ENCODE results near the gene ABCA2. TPM values are rescaled to one million over a fixed set of nuclear protein-coding genes. Genes with fewer than 3 reads are reported as not detected.

The ABCA2 gene
- total and polyA plus RNA-seq, 8 donors, result 20.8 to 34.8 (median 29.8) TPM

GRCh38 chr9:137009938-137010732 lies 17.9 kb downstream of the ABCA2 start:
- Histone ChIP-seq H3K27me3 (no peaks in the 10 kb centered on the region), H3K27ac (no peak overlapping the region), H3K36me3 (peaks cover 0 to 61% of the 10 kb centered on the region in 2 donors), H3K9me3 (peaks cover 0 to 3% of the 10 kb centered on the region in 2 donors), H3K4me1 (no peaks in the 10 kb centered on the region), H3K4me3 (no peak overlapping the region)
- DNase-seq (no peak), ATAC-seq (no peak)
- TF ChIP-seq, protein P1, sequence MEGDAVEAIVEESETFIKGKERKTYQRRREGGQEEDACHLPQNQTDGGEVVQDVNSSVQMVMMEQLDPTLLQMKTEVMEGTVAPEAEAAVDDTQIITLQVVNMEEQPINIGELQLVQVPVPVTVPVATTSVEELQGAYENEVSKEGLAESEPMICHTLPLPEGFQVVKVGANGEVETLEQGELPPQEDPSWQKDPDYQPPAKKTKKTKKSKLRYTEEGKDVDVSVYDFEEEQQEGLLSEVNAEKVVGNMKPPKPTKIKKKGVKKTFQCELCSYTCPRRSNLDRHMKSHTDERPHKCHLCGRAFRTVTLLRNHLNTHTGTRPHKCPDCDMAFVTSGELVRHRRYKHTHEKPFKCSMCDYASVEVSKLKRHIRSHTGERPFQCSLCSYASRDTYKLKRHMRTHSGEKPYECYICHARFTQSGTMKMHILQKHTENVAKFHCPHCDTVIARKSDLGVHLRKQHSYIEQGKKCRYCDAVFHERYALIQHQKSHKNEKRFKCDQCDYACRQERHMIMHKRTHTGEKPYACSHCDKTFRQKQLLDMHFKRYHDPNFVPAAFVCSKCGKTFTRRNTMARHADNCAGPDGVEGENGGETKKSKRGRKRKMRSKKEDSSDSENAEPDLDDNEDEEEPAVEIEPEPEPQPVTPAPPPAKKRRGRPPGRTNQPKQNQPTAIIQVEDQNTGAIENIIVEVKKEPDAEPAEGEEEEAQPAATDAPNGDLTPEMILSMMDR (IDR thresholded peaks at IDR 0.05), result no peak
- intact Hi-C loops (cut with DNase I), result no loop called here

DNA sequence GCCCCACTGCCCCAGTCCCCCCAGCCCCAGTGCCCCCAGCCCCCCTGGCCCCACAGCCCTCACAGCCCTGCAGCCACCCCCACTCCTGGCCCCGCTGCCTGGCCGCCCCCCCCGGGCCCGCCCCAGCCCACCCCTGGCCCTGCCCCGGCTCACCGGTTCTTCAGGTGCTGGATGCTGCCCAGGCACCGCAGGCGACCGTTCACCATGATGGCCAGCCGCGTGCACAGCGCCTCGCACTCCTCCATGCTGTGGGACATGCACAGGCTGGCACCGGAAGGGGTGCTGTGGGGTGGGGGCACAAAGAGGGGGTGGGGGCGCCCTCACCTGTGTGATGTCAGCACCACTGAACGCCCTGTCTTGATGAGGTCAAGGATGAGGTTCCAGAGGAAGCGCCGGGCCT lies 18.8 kb downstream of the ABCA2 start:
- ATAC-seq (no peak), DNase-seq (no peak)
- intact Hi-C loops (cut with DNase I), result no loop called here
- TF ChIP-seq, protein P1 (IDR thresholded peaks at IDR 0.05), result no peak
- Histone ChIP-seq H3K36me3 (peaks cover 0 to 52% of the 10 kb centered on the region in 2 donors), H3K27ac (no peak overlapping the region), H3K4me1 (no peaks in the 10 kb centered on the region), H3K27me3 (no peaks in the 10 kb centered on the region), H3K4me3 (no peak overlapping the region), H3K9me3 (peaks cover 0 to 4% of the 10 kb centered on the region in 2 donors)

- TF ChIP-seq, protein P1 (IDR thresholded peaks at IDR 0.05), result no peak
- DNase-seq, result no peak
- H3K27ac ChIP-seq, result no peak overlapping the region
- H3K27me3 ChIP-seq, result no peaks in the 10 kb centered on the region
- peaks cover 0 to 43% of the 10 kb centered on the region in 2 donors for H3K36me3 ChIP-seq
- H3K9me3 ChIP-seq, result peaks cover 0 to 4% of the 10 kb centered on the region in 2 donors
- no peak overlapping the region for H3K4me3 ChIP-seq
- H3K4me1 ChIP-seq, result no peaks in the 10 kb centered on the region
- intact Hi-C loops (cut with DNase I), result no loop called here
- no peak for ATAC-seq
These were observed 19.7 kb downstream of the ABCA2 start for GRCh38 chr9:137008312-137008711.

GRCh38 chr9:137007816-137008270 lies 20.2 kb downstream of the ABCA2 start:
- no peaks in the 10 kb centered on the region for H3K4me1 ChIP-seq
- ATAC-seq (no peak), DNase-seq (no peak)
- peaks cover 0 to 4% of the 10 kb centered on the region in 2 donors for H3K9me3 ChIP-seq
- TF ChIP-seq, protein P1 (IDR thresholded peaks at IDR 0.05), result no peak
- no peak overlapping the region for H3K4me3 ChIP-seq
- peaks cover 0 to 38% of the 10 kb centered on the region in 2 donors for H3K36me3 ChIP-seq
- H3K27me3 ChIP-seq, result no peaks in the 10 kb centered on the region
- intact Hi-C loops (cut with DNase I), result no loop called here
- H3K27ac ChIP-seq, result no peak overlapping the region

DNA sequence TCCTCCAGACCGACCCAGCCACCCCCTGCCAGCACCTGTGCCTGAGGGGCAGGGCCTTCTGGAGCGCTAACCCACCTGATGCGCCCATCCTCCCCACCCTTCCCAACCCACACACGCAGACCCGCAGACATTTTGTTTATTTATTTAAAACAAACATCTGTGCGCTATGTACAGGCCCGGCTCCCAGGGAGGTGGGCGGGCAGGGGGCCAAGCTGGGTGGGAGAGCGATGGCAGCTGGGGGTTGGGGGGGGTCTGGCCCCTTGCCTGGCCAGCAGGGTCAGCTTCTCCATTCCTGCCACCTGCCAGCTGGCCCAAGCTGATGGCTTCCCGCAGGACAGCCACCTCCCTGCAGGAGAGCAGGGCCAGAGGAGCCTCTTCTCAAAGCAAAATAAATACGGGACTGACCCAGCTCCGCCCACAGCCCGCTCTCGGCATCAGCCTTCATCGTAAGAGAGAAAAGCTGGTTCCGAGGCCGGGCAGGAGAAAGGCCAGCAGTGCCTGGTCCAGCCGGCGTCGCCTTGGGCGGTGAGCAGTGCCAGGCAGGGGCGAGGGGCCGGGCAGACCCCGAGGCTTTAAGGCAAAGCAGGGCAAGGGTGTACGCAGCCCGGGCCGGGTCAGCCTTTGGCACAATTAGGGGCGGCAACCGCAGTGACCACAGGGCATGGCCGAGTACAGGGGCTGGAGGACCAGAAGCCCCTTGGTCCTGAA lies 20.8 kb downstream of the ABCA2 start:
- Histone ChIP-seq H3K4me1 (no peaks in the 10 kb centered on the region), H3K4me3 (no peak overlapping the region), H3K9me3 (peaks cover 0 to 4% of the 10 kb centered on the region in 2 donors), H3K36me3 (peaks cover 0 to 32% of the 10 kb centered on the region in 2 donors), H3K27me3 (no peaks in the 10 kb centered on the region), H3K27ac (no peak overlapping the region)
- intact Hi-C loops (cut with DNase I), result no loop called here
- DNase-seq, result no peak
- TF ChIP-seq, protein P1 (IDR thresholded peaks at IDR 0.05), result no peak
- ATAC-seq, result peak; percentile 64

Measured in left lung (tissue), 10 donors.